ENCODE data around the gene NOB1. TPM values are rescaled to one million over a fixed set of nuclear protein-coding genes. Genes with fewer than 3 reads are reported as not detected.
"Not testable (repeated sequence)": the region's sequence is repeated elsewhere in the genome, so short reads cannot be mapped to it uniquely, and the experiment has no call there.

The NOB1 gene
- total and polyA plus RNA-seq, 2 of the 4 experiments (the other 2 are of a cell fraction) = 47.0 to 58.1 TPM

GRCh38 chr16:69791391-69791847 is 36.7 kb upstream of the NOB1 start:
- dilution Hi-C loops (cut with HindIII; ENCODE audit: low sequenced_read_pairs, unreplicated experiment); H4K91ac ChIP-seq (ENCODE audit: insufficient read depth, low read depth, low read length); DNase-seq; in situ Hi-C loops (cut with MboI; ENCODE audit: low sequenced_read_pairs); H3K9me1 ChIP-seq (ENCODE audit: insufficient read depth, low read length); H4K5ac ChIP-seq (ENCODE audit: low read depth, low read length); H3K4me1 ChIP-seq (ENCODE audit: control insufficient read depth, insufficient read depth, low read length); intact Hi-C loops (cut with micrococcal nuclease); H2AK5ac ChIP-seq (ENCODE audit: low read depth, low read length); H3K36me3 ChIP-seq (ENCODE audit: control insufficient read depth, insufficient read depth, low read length); H4K20me1 ChIP-seq (ENCODE audit: insufficient read depth, low read length); H3K56ac ChIP-seq (ENCODE audit: extremely low read depth, insufficient read depth, low read length); BruUV-seq (replicated peaks); POLR2A ChIA-PET (ENCODE audit: unreplicated experiment); H3K9ac ChIP-seq (ENCODE audit: low read depth, low read length); H3K27ac ChIP-seq (ENCODE audit: insufficient read depth, low read length); H3K79me1 ChIP-seq (ENCODE audit: low read depth in 1 of 2, low read length in 2 of 2); H2BK120ac ChIP-seq (ENCODE audit: low read depth, low read length); ATAC-seq (ENCODE audit: low read depth); H3K9me3 ChIP-seq (ENCODE audit: control insufficient read depth, insufficient read depth, low read length); H2AFZ ChIP-seq (replicated peaks; ENCODE audit: low read length, poor library complexity); H2AK9ac ChIP-seq (replicated peaks; ENCODE audit: low read depth, low read length, poor library complexity); H4K8ac ChIP-seq (ENCODE audit: low read depth in 2 of 2, low read length in 2 of 2); H2BK5ac ChIP-seq (ENCODE audit: low read depth, low read length, poor library complexity, severe bottlenecking); H3K4ac ChIP-seq (ENCODE audit: low read depth, low read length); H3K23ac ChIP-seq (ENCODE audit: low read depth, low read length); H2BK20ac ChIP-seq (ENCODE audit: low read depth, low read length); H3K4me3 ChIP-seq (ENCODE audit: insufficient read depth, low read depth, low read length); H3K18ac ChIP-seq (ENCODE audit: low read depth, low read length); H3K14ac ChIP-seq (replicated peaks; ENCODE audit: low read depth, low read length); H3K4me2 ChIP-seq (ENCODE audit: low read depth, low read length); H3K27me3 ChIP-seq (ENCODE audit: control insufficient read depth, insufficient read depth, low read length); H2BK15ac ChIP-seq (ENCODE audit: low read depth, low read length): not testable (repeated sequence)
- CTCF ChIA-PET = interaction anchor here (0.7 to 1.5 kb wide), 2 partner anchors 9 to 139 kb away, joined by 3 to 4 read pairs; no protein-coding TSS in a partner anchor
- no CpG with 5 or more reads among the region's 6 CpGs for WGBS, 2 experiments (ENCODE audit: extremely low coverage in 2 of 2, insufficient read length in 1 of 2)

All from IMR-90 (cell line).